ENCODE measurements around the gene APOB. TPM values are rescaled to one million over a fixed set of nuclear protein-coding genes. Genes with fewer than 3 reads are reported as not detected.

Gene APOB
- total RNA-seq, 1 donor = under 0.01 TPM

DNA sequence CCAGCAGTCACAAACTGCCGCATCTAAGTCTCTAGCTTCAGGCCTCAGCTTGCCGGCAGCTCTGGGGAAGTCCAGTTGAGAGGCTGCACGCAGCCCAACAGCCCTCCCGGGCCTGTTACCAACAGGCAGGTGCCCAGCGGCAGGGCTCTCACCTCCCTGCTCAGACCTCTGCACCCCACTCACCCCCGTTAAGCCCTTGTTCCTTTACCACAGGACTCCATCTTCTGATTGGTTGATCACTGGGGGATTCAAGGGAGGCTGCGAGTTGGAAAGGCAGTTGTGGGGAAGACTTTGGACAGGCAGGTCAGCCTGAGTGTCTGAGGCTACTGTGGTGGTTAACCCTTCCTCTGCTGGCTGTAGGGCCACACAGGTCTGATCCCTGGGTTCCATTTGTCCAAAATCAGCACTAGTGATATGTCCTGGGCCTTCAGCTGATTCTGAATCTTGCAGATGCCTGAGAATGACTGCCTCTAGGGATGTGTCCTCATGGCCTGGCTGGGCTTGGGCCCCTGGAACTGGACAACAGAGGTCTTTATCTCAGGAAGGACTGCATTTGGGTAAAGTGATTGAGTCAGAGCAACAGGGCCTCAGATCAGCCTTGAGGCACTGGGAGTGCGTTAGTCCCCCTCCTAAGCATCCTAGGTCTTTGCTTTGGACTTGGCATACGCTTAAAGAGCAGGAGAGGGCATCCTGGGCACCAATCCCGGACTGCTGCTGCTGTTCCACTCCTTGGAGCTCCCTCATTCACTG lies 88.4 kb downstream of the APOB start:
- DNase-seq (ENCODE audit: low read depth in 2 of 3, low spot score in 2 of 3) = no peak

DNA sequence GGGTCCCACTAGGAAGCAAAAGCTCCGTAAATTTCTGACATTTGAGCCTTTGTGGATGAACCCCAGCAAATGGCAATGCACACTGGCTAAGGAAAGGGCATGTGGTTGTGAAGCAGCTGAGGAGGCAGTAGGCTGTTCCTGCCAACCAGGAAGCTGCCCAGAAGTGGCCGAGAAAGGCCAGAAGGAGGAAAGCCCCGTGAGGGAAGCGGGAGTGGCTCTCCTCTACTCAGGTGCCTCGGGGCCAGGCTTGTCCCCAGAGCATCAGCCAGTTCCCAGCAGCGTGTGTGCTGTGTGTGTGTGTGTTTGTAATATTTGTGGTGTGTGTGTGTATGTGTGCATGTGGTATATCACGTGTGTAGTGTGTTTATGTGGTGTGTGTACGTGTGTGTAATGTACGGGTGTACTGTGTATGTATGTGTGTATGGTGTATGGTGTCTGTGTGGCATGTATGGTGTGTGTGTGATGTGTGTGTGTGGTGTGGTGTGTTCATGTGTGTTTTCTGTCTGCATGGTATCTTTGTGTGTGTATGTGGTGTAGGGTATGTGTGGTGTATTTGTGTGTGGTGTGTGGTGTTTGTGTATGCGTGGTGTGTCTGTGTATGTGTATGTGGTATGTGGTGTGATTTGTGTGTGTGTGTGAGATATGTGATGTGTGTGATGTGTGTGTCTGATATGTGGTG lies 90.6 kb downstream of the APOB start:
- no peak for DNase-seq (ENCODE audit: low read depth in 2 of 3, low spot score in 2 of 3)

Other genes starting within 250 kb of the APOB start
- 13.7 TPM for gene LDAH, start 221.0 kb downstream of the APOB start, total RNA-seq
- under 0.01 TPM for gene TDRD15, start 79.9 kb upstream of the APOB start, total RNA-seq

All from hematopoietic multipotent progenitor cell (in vitro differentiated cells).